Fibroblast of pulmonary artery (primary cell): ENCODE measurements around the gene BAG2.

Experiments
- DNase-seq: peaks from one replicate; pipeline ENCODE4 v3.0.0-alpha.2; 2010; ENCODE audit warnings: low read depth
- H3K4me3 ChIP-seq: replicated peaks from 2 replicates; pipeline ENCODE4 v1.5.1; 2011; ENCODE audit warnings: low read depth, mild to moderate bottlenecking, control low read depth, low read length, moderate library complexity
- TF ChIP-seq, protein P1 (sequence below): IDR thresholded peaks from 2 replicates; pipeline ENCODE4 v1.5.1; 2011; ENCODE audit warnings: mild to moderate bottlenecking, control low read depth, low read length, inconsistent platforms; ENCODE audit errors: missing control alignments

Gene BAG2

DNA sequence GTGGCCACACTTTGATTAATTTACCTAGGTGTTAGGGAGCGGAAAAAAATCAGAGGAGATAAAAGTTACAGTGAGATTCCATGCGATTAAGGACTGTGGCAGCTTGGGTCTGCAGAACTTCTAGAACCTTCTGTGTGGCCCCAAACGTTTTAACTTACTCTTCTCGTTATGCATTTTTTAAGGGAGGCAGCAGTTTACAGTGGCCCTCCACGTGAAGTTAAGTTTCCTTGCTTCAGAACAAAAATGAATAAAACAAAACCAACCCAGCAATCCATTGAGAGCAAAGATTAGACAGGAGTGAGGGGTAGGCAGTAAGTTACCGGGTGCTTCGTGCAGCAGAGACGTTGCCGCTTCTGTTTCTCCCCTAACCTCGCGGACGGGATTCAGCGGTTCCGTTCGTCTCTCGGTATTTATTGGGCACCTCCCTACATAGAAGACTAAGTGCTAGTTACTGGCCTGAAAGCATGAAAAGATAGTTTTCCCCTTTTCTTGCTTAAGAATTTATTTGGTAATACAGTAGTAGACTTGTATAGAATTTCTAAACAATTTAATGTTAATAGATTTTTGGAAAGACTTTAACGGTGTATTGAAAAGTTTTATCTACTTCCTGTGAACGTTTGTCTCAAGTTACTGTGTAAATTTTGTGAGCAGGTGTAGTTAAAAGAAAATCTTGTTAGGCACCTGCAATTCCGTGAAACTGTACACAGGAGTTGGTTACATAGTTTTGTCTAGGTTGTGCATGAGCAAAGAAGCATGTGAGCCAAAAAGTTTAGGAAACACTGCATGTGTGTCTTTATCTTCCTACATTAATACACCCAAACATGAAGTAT, 1.1 kb downstream of the BAG2 start:
- peak overlapping the region; percentile 70 for H3K4me3 ChIP-seq
- TF ChIP-seq, protein P1, sequence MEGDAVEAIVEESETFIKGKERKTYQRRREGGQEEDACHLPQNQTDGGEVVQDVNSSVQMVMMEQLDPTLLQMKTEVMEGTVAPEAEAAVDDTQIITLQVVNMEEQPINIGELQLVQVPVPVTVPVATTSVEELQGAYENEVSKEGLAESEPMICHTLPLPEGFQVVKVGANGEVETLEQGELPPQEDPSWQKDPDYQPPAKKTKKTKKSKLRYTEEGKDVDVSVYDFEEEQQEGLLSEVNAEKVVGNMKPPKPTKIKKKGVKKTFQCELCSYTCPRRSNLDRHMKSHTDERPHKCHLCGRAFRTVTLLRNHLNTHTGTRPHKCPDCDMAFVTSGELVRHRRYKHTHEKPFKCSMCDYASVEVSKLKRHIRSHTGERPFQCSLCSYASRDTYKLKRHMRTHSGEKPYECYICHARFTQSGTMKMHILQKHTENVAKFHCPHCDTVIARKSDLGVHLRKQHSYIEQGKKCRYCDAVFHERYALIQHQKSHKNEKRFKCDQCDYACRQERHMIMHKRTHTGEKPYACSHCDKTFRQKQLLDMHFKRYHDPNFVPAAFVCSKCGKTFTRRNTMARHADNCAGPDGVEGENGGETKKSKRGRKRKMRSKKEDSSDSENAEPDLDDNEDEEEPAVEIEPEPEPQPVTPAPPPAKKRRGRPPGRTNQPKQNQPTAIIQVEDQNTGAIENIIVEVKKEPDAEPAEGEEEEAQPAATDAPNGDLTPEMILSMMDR: no peak
- DNase-seq: peak; percentile 43

DNA sequence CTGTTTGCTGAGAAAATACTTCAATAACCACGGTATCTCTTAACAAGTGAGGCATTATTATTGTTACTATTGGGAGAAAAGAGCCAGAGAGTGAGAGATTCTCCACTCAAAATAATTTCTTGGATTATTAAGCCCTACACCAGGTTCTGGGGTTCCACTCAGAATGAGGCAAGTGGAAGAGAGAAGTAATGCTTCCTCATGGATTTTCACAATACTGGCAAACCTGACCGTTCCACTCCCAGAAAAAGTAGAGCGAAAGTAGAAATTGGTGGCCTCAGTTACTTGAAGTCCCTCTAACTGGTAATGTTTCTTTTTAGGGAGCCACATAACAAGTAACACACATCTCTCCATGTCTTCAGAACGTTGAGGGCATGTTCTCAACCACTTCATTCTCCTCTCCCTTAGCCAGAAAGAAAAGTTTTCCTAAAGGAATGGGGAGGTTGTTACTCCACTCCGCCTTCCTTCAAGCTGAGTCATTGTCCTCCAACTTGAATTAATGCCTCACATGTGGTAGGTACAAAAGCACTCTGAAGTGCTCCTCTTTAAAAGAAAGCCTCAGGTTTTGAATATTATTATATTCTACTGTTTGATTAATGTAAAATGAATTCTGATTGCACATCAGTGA, 1.9 kb downstream of the BAG2 start:
- peak overlapping the region; percentile 70 for H3K4me3 ChIP-seq
- peak; percentile 80 for DNase-seq
- TF ChIP-seq, protein P1: no peak

DNA sequence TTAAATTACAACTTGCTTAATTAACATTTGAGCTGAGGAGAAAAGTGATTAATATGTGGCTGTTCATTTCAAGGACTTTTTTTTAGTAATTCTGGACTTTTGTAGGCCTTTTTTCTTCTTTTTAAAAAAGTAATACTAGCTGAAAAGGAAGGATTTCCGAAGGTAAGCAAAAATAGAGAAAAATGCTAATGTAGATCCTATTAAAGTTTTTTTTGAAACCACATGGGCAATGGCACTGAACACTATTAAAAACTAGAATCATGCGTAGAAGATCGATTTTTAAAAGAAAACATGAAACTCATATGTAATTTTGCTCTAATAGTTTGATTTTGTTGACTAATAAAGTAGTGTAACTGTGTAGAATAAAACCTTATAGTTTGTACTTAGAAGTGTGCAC, 2.4 kb downstream of the BAG2 start:
- no peak for DNase-seq
- peak overlapping the region; percentile 70 for H3K4me3 ChIP-seq
- TF ChIP-seq, protein P1: no peak

DNA sequence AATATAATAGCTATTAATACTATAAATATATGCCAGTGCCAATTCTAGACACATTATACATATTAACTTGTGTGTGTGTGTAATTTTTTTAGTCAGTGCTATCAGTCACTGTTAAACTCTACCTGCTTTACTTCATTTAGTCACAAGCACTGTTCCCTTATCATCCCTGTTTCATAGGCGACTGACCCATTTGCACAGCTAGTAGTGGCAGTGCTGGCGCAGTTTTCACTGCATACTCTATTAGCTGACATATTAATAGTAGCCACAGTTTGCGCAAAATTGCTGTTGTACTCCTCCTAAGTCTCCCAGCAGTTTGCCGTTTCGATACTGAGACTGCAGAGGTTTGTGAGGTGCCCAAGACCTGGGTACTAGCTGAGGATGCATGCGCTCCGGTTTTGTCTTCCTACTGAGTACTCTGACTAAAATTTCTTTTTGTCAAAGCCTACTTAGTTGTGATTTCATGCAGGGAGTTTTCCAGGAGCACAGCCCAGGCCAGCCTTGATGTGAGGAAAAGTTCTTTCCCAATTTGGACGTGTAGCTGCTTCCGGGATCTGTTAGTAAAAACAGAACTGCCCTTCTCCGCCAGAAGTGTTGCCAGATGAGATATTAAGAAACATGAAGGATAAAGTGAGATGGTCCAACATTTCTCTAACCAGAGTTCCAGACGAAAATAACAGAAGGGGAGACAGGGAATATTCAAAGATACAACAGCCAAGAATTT, 5.6 kb downstream of the BAG2 start:
- peak overlapping the region; percentile 30 for H3K4me3 ChIP-seq
- TF ChIP-seq, protein P1: no peak
- peak; percentile 74 for DNase-seq

DNA sequence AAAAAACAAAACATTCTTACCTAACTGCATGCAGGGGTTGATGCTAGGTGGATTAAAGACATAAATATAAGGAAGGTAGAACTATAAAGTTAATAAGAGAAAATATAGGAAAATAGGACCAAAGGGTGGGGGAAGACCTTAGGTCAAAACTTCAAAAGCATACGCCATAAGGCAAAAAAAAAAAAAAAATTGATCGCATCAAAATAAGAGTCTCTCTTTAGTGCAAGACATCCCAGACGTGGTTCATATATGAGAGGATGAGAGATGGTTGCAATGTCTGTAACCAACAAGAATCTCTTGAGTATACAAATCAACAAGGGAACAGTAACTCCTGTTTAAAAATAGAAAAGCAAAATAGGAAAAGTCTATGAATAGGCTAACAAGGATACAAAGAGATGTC, 8.5 kb downstream of the BAG2 start:
- no peak overlapping the region for H3K4me3 ChIP-seq
- TF ChIP-seq, protein P1: no peak

DNA sequence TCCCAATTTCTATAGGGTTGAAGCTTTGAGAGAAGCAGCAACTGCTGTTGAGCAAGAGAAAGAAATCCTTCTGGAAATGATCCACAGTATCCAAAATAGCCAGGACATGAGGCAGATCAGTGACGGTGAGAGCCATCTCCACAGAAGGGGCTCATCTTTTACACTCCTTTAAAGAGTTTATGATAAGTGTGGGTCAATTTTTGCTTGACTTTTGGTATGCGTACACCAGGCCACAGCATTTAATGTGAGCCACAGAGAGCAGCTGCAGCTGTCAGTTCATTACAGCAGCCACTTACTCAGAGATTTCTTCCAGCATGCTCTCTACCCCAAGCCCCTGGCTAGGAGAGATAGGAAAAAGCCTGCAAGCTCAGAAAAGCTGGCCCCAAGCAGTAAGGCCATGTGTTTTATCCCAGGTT, 9.9 kb downstream of the BAG2 start:
- TF ChIP-seq, protein P1: no peak
- no peak overlapping the region for H3K4me3 ChIP-seq
- no peak for DNase-seq

More for the DNA sequence above, 8.5 kb downstream of the BAG2 start:
- DNase-seq: no peak
